Peyer's patch (tissue), 4 donors: ENCODE measurements around the gene ARHGEF40. TPM values are rescaled to one million over a fixed set of nuclear protein-coding genes. Genes with fewer than 3 reads are reported as not detected.

Experiments used
- DNase-seq, 3 donors: peaks; one replicate each; pipeline ENCODE4 v3.0.0-alpha.2; 2017 to 2019
- H3K27ac ChIP-seq, 4 donors: fragments of 200-600 bp; sonication (generic); one replicate each; pipeline ENCODE4 v1.5.1; 2016 to 2019
- H3K27me3 ChIP-seq, 2 donors: fragments of 200-600 bp; sonication (generic); one replicate each; pipeline ENCODE4 v1.5.1; 2019
- H3K36me3 ChIP-seq, 3 donors: fragments of 200-600 bp; sonication (generic); one replicate each; pipeline ENCODE4 v1.5.1; 2016 to 2019
- H3K4me1 ChIP-seq, 4 donors: fragments of 200-600 bp; sonication (generic); one replicate each; pipeline ENCODE4 v1.5.1; 2016 to 2019
- H3K4me3 ChIP-seq, 4 donors: fragments of 200-600 bp; sonication (generic); 1 replicate in 3 of 4; 2 replicates in 1 of 4; pipeline ENCODE4 v1.5.1; 2016 to 2019; ENCODE audit warnings: mild to moderate bottlenecking in 1 of 4
- H3K9me3 ChIP-seq, 4 donors: fragments of 200-600 bp; sonication (generic); one replicate each; pipeline ENCODE4 v1.5.1; 2016 to 2019; ENCODE audit warnings: mild to moderate bottlenecking in 1 of 4
- POLR2A ChIP-seq, 2 donors: fragments of 450-650 bp; IDR thresholded peaks; one replicate each; pipeline ENCODE4 v1.5.1; 2017; ENCODE audit warnings: antibody characterized with exemption in 2 of 2, mild to moderate bottlenecking in 2 of 2, moderate library complexity in 2 of 2
- total RNA-seq, 4 donors: library from RNA; depleted of rRNA; stranded (reverse); fragments of >200 nt; gene quantifications; one replicate each; pipeline ENCODE4 v1.1.0, GENCODE V29; 2016
- TF ChIP-seq, protein P1 (sequence below), 6 experiments: fragments of 450-650 bp in 4 of 6; fragments of 200-600 bp in 2 of 6; sonication (generic) in 1 of 6; IDR thresholded peaks; one replicate each; pipeline ENCODE4 v1.5.1; 2017 to 2019; ENCODE audit warnings: antibody characterized with exemption in 6 of 6, mild to moderate bottlenecking in 3 of 6, moderate library complexity in 1 of 6

Gene ARHGEF40
- total RNA-seq = 10 to 100 TPM; 19.8 to 57.8 (median 34.6) TPM

DNA sequence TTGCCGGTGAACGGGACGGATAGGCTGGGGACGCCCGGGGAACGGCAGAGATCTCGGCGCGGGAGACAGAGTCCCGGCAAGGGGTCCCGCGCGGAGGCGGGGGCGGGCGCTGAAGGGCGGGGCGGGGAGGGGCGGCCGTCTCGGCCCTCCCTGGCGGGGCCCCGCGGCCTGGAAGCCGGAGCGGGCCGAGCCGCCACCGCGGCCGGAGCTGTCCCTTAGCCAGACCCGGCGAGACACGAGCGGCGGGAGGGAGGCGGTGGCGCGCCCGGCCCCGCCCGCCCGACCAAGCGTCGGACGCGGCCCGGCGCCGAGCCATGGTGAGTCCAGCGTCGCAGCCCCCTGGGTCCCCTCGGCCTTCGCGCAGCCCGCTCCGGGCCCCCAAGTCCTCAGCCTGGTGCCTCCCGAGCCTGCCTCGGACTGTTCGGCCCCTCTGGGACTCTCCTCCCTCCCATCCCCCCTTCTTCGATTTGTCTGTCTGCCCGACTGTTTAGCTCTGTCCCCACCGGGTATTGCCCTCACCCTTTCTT is at the start of gene ARHGEF40:
ARHGEF40 (plus strand) TSS at position 222 of the 527 bp plus-strand sequence; CDS start at position 315, 93 bp downstream.
- Histone ChIP-seq H3K9me3 (no peaks in the 10 kb centered on the region), H3K27me3 (no peaks in the 10 kb centered on the region), H3K27ac (peak within 1 kb of the TSS; percentile 79 to 90 (median 84)), H3K4me3 (peak within 1 kb of the TSS; percentile 66 to 90 (median 82)), H3K36me3 (peaks cover 0 to 13% (median 0%) of the 10 kb centered on the region in 3 donors), H3K4me1 (peaks cover 0 to 36% (median 26%) of the 10 kb centered on the region in 4 donors)
- peak; percentile 34 to 77 (median 69) for DNase-seq
- TF ChIP-seq POLR2A (IDR thresholded peaks at IDR 0.05) = no peak
- TF ChIP-seq, protein P1, sequence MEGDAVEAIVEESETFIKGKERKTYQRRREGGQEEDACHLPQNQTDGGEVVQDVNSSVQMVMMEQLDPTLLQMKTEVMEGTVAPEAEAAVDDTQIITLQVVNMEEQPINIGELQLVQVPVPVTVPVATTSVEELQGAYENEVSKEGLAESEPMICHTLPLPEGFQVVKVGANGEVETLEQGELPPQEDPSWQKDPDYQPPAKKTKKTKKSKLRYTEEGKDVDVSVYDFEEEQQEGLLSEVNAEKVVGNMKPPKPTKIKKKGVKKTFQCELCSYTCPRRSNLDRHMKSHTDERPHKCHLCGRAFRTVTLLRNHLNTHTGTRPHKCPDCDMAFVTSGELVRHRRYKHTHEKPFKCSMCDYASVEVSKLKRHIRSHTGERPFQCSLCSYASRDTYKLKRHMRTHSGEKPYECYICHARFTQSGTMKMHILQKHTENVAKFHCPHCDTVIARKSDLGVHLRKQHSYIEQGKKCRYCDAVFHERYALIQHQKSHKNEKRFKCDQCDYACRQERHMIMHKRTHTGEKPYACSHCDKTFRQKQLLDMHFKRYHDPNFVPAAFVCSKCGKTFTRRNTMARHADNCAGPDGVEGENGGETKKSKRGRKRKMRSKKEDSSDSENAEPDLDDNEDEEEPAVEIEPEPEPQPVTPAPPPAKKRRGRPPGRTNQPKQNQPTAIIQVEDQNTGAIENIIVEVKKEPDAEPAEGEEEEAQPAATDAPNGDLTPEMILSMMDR (IDR thresholded peaks at IDR 0.05) = no peak

GRCh38 chr14:21020977-21021545 is 49.0 kb upstream of the ARHGEF40 start:
- H3K27me3 ChIP-seq = no peaks in the 10 kb centered on the region
- H3K9me3 ChIP-seq = no peaks in the 10 kb centered on the region
- H3K4me1 ChIP-seq = peaks cover 0 to 15% (median 0%) of the 10 kb centered on the region in 4 donors
- TF ChIP-seq, protein P1 (IDR thresholded peaks at IDR 0.05) = no peak
- TF ChIP-seq POLR2A (IDR thresholded peaks at IDR 0.05) = no peak
- DNase-seq = no peak
- H3K27ac ChIP-seq = no peak overlapping the region
- H3K36me3 ChIP-seq = peaks cover 0 to 52% (median 0%) of the 10 kb centered on the region in 3 donors
- no peak overlapping the region for H3K4me3 ChIP-seq

DNA sequence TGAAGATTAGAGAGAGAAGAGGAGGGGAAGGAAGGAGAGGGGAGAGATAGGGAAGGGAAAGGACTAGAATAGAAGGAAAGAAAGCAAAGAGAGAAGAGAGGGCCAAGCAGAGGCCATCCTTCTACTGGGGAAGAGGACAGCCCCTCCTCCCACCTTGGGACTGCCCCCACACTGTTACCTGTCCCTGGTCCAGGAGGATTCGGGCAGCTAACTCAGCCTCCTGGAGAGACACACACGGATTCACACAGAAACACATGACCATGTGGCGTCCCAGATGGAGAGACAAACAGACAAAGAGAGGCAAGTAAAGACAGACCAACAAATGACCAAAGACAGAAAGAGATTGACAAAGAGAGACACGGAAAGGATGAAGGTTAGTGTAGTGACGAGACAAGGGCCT is 47.4 kb upstream of the ARHGEF40 start:
- H3K4me1 ChIP-seq = peaks cover 0 to 21% (median 3%) of the 10 kb centered on the region in 4 donors
- peak overlapping the region in 2 of 4 donors; percentile 76 to 83 for H3K4me3 ChIP-seq
- H3K27ac ChIP-seq = peak overlapping the region in 1 of 4 donors; percentile 86

GRCh38 chr14:21023174-21023573 is 46.9 kb upstream of the ARHGEF40 start:
- Histone ChIP-seq H3K27ac (peak overlapping the region in 1 of 4 donors; percentile 86), H3K36me3 (peaks cover 0 to 35% (median 0%) of the 10 kb centered on the region in 3 donors), H3K4me3 (peak overlapping the region in 2 of 4 donors; percentile 76 to 83), H3K27me3 (no peaks in the 10 kb centered on the region), H3K4me1 (peaks cover 0 to 21% (median 3%) of the 10 kb centered on the region in 4 donors), H3K9me3 (no peaks in the 10 kb centered on the region)
- no peak for DNase-seq
- TF ChIP-seq POLR2A (IDR thresholded peaks at IDR 0.05) = no peak
- TF ChIP-seq, protein P1 (IDR thresholded peaks at IDR 0.05) = no peak

More for the DNA sequence above, 47.4 kb upstream of the ARHGEF40 start:
- Histone ChIP-seq H3K9me3 (no peaks in the 10 kb centered on the region), H3K27me3 (no peaks in the 10 kb centered on the region), H3K36me3 (peaks cover 0 to 40% (median 0%) of the 10 kb centered on the region in 3 donors)
- TF ChIP-seq, protein P1 (IDR thresholded peaks at IDR 0.05) = no peak
- TF ChIP-seq POLR2A (IDR thresholded peaks at IDR 0.05) = no peak
- no peak for DNase-seq

DNA sequence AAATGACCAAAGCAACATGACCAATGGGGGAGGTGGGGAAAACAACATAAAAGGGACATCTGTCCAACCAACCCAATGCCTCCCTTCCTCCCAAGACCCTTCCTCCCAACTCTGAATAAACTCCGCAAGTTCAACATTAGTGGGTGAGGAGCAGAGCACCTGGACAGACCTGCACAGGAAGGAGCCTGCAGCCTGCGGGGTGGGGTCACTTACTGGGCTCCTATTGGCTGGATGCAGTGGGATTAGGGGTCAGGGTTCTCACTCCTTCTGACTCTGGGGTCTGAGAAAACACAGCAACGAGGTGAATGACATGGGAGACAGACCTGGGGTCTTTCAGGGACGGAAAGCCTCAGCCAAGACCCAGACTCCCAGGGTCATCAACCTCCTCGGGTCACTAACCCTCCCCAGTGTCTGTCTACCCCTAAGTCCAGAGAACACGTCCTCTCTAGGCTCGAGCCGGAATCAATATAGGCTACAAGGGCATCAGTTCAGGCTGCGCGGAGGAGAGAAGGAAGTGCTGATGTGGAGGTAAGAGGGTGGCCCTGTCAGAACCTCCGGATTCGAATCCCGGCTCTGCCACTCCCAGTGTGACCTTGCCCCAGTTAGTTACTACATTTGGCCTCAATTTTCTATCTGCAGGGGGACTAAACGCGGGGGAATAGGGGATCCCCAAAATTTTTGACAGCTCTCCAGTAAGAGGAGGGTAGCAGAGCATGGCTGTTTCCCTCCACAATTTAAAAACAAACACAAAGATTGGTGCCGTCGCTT is 46.1 kb upstream of the ARHGEF40 start:
- TF ChIP-seq, protein P1 (IDR thresholded peaks at IDR 0.05) = no peak
- no peak for TF ChIP-seq POLR2A (IDR thresholded peaks at IDR 0.05)
- DNase-seq = peak in 1 of 3 donors; percentile 27
- H3K27me3 ChIP-seq = no peaks in the 10 kb centered on the region
- H3K4me1 ChIP-seq = peaks cover 0 to 21% (median 3%) of the 10 kb centered on the region in 4 donors
- peak overlapping the region; percentile 76 to 94 (median 81) for H3K4me3 ChIP-seq
- H3K36me3 ChIP-seq = peaks cover 0 to 28% (median 0%) of the 10 kb centered on the region in 3 donors
- H3K9me3 ChIP-seq = no peaks in the 10 kb centered on the region
- peak overlapping the region; percentile 77 to 86 (median 82) for H3K27ac ChIP-seq
